Measurements from ENCODE around the gene TRPM1.

The TRPM1 gene

DNA sequence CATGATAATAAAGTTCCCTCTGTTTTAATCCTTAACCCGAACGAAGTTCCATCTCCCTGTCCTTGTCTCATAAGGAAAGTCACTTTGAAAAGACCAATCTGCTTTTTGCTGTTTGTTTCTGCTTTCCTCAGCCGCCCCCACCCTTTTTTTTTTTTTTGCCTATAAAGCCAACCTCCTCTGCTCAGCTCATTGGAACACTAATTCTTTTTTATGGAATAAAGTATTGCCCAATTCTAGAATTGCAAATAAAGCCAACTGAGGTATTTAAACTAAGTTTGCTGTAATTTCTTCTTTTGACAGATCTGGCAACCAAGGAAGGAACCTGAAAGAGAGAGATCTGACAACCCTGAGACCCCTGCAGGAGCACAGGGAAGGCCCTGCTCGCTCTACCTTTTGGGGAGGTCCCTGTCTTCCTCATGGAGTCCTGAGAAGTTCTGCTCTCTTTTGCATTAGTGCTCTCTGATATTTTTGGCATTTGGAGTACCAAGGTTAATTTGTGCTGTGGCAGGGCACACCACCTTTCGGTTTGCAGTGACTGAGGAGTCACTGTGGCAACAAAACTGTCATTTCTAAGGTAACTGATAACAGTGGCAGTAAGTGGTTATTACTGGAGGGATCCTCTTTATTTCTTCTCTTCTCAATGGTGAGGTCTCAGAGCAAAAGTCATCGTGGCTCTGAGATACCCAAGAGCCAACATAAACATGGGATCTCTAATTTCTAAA, 35.2 kb upstream of the TRPM1 start:
- Histone ChIP-seq H3K27me3 (ENCODE audit: control insufficient read depth in 5 of 5, insufficient read depth in 4 of 5, low read length in 5 of 5) (no peaks in the 10 kb centered on the region), H3K4me3 (ENCODE audit: low read depth in 1 of 5, low read length in 5 of 5) (no peak overlapping the region), H3K27ac (ENCODE audit: low read depth, low read length) (no peak overlapping the region), H3K4me1 (ENCODE audit: control insufficient read depth in 5 of 5, insufficient read depth in 5 of 5, low read length in 5 of 5) (peaks cover 0 to 8% (median 0%) of the 10 kb centered on the region in 5 donors), H3K9ac (ENCODE audit: low read length in 5 of 5) (no peak overlapping the region), H3K9me3 (ENCODE audit: control insufficient read depth in 5 of 5, low read length in 5 of 5) (peaks cover 0 to 2% (median 0%) of the 10 kb centered on the region in 5 donors), H3K36me3 (ENCODE audit: control insufficient read depth in 5 of 5, insufficient read depth in 5 of 5, low read length in 5 of 5) (no peaks in the 10 kb centered on the region)

GRCh38 chr15:31136016-31136415, 34.5 kb upstream of the TRPM1 start:
- Histone ChIP-seq H3K27me3 (ENCODE audit: control insufficient read depth in 5 of 5, insufficient read depth in 4 of 5, low read length in 5 of 5) (no peaks in the 10 kb centered on the region), H3K4me3 (ENCODE audit: low read depth in 1 of 5, low read length in 5 of 5) (no peak overlapping the region), H3K9me3 (ENCODE audit: control insufficient read depth in 5 of 5, low read length in 5 of 5) (peaks cover 0 to 2% (median 0%) of the 10 kb centered on the region in 5 donors), H3K9ac (ENCODE audit: low read length in 5 of 5) (no peak overlapping the region), H3K36me3 (ENCODE audit: control insufficient read depth in 5 of 5, insufficient read depth in 5 of 5, low read length in 5 of 5) (no peaks in the 10 kb centered on the region), H3K27ac (ENCODE audit: low read depth, low read length) (no peak overlapping the region), H3K4me1 (ENCODE audit: control insufficient read depth in 5 of 5, insufficient read depth in 5 of 5, low read length in 5 of 5) (peaks cover 0 to 8% (median 0%) of the 10 kb centered on the region in 5 donors)

GRCh38 chr15:31135523-31135922, 34.0 kb upstream of the TRPM1 start:
- H3K27ac ChIP-seq (ENCODE audit: low read depth, low read length), result no peak overlapping the region
- H3K27me3 ChIP-seq (ENCODE audit: control insufficient read depth in 5 of 5, insufficient read depth in 4 of 5, low read length in 5 of 5), result no peaks in the 10 kb centered on the region
- no peak overlapping the region for H3K9ac ChIP-seq (ENCODE audit: low read length in 5 of 5)
- H3K4me3 ChIP-seq (ENCODE audit: low read depth in 1 of 5, low read length in 5 of 5), result no peak overlapping the region
- H3K4me1 ChIP-seq (ENCODE audit: control insufficient read depth in 5 of 5, insufficient read depth in 5 of 5, low read length in 5 of 5), result peaks cover 0 to 11% (median 0%) of the 10 kb centered on the region in 5 donors
- H3K9me3 ChIP-seq (ENCODE audit: control insufficient read depth in 5 of 5, low read length in 5 of 5), result peaks cover 0 to 2% (median 0%) of the 10 kb centered on the region in 5 donors
- no peaks in the 10 kb centered on the region for H3K36me3 ChIP-seq (ENCODE audit: control insufficient read depth in 5 of 5, insufficient read depth in 5 of 5, low read length in 5 of 5)

DNA sequence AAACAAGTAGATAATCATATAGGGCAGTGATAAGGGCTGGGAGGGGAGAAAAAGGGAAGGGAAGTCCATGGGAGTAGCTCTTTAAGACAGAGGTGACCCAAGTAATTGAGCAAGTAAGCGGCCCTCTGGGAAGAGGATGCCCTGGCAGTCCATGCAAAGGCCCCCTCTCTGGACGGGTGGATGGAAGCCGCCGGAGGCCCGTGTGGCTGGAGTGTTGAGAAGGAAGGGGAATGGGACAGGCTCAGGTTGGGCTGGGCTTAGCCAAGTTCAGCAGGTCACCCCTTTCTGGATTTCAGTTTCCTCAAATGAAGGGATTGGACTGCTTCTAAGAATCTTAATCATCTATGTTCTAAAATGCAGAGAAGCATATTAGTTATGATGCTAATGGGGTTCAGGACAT, 32.4 kb upstream of the TRPM1 start:
- Histone ChIP-seq H3K9ac (ENCODE audit: low read length in 5 of 5) (no peak overlapping the region), H3K4me1 (ENCODE audit: control insufficient read depth in 5 of 5, insufficient read depth in 5 of 5, low read length in 5 of 5) (peaks cover 0 to 18% (median 5%) of the 10 kb centered on the region in 5 donors), H3K9me3 (ENCODE audit: control insufficient read depth in 5 of 5, low read length in 5 of 5) (peaks cover 0 to 2% (median 0%) of the 10 kb centered on the region in 5 donors), H3K4me3 (ENCODE audit: low read depth in 1 of 5, low read length in 5 of 5) (no peak overlapping the region), H3K36me3 (ENCODE audit: control insufficient read depth in 5 of 5, insufficient read depth in 5 of 5, low read length in 5 of 5) (no peaks in the 10 kb centered on the region), H3K27me3 (ENCODE audit: control insufficient read depth in 5 of 5, insufficient read depth in 4 of 5, low read length in 5 of 5) (no peaks in the 10 kb centered on the region), H3K27ac (ENCODE audit: low read depth, low read length) (no peak overlapping the region)

DNA sequence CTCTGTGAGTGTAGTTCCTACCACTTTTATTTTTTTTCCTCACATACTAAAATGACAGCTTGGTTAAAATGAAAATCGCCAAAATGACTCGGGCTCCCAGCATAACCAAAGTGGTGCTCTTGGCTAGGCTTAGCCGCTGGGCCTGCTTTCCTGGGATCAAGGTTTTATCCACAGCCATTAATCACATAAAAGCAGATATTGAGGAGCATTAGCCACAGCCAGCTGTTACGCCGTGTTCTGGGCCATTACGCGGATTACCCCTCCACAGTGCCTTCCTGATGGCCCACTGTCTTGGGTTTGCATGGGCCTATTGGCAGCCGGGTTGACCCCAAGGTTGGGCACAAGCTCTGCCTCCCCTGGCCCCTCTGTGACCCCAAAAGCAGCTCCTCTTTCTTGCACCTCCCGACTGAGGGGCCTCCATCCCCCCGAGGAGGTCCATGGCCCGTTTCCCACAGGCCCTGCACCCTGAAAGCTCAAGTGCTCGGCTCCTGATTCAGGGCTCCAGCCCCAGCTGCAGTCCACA, 30.4 kb upstream of the TRPM1 start:
- Histone ChIP-seq H3K4me3 (ENCODE audit: low read depth in 1 of 5, low read length in 5 of 5) (no peak overlapping the region), H3K9ac (ENCODE audit: low read length in 5 of 5) (no peak overlapping the region), H3K4me1 (ENCODE audit: control insufficient read depth in 5 of 5, insufficient read depth in 5 of 5, low read length in 5 of 5) (peaks cover 0 to 22% (median 7%) of the 10 kb centered on the region in 5 donors), H3K27ac (ENCODE audit: low read depth, low read length) (no peak overlapping the region), H3K36me3 (ENCODE audit: control insufficient read depth in 5 of 5, insufficient read depth in 5 of 5, low read length in 5 of 5) (no peaks in the 10 kb centered on the region), H3K9me3 (ENCODE audit: control insufficient read depth in 5 of 5, low read length in 5 of 5) (peaks cover 0 to 2% (median 0%) of the 10 kb centered on the region in 5 donors), H3K27me3 (ENCODE audit: control insufficient read depth in 5 of 5, insufficient read depth in 4 of 5, low read length in 5 of 5) (no peaks in the 10 kb centered on the region)

- no peaks in the 10 kb centered on the region for H3K27me3 ChIP-seq (ENCODE audit: control insufficient read depth in 5 of 5, insufficient read depth in 4 of 5, low read length in 5 of 5)
- no peak overlapping the region for H3K9ac ChIP-seq (ENCODE audit: low read length in 5 of 5)
- H3K27ac ChIP-seq (ENCODE audit: low read depth, low read length), result no peak overlapping the region
- peaks cover 0 to 2% (median 0%) of the 10 kb centered on the region in 5 donors for H3K9me3 ChIP-seq (ENCODE audit: control insufficient read depth in 5 of 5, low read length in 5 of 5)
- no peaks in the 10 kb centered on the region for H3K36me3 ChIP-seq (ENCODE audit: control insufficient read depth in 5 of 5, insufficient read depth in 5 of 5, low read length in 5 of 5)
- no peak overlapping the region for H3K4me3 ChIP-seq (ENCODE audit: low read depth in 1 of 5, low read length in 5 of 5)
- H3K4me1 ChIP-seq (ENCODE audit: control insufficient read depth in 5 of 5, insufficient read depth in 5 of 5, low read length in 5 of 5), result peaks cover 0 to 16% (median 7%) of the 10 kb centered on the region in 5 donors
These were observed 29.2 kb upstream of the TRPM1 start for GRCh38 chr15:31130576-31131237.

DNA sequence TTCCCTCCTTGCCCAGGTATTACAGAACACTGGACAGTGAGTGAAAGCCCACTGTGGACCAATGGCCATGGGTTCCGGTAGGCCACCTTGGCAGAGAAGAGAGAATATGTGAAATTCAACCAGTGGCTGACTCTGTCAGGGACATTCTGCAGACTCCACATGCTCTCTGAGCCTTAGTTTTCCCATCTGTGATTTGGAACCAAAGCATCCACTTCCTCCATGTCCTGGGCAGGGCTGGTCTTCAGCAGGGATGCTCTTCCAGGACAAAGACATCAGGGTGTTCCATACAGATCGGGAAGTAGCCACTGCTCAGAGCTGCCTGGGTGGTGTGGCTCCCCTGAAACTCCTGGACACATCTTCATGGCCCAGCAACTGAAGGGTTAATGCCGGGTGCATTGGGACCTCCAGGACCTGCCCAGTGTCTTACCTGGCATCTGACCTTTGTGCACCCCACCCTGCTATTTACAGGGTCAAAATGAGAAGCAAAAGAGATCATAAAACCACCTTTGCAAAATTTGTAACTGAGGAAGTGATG, 28.3 kb upstream of the TRPM1 start:
- peaks cover 0 to 16% (median 7%) of the 10 kb centered on the region in 5 donors for H3K4me1 ChIP-seq (ENCODE audit: control insufficient read depth in 5 of 5, insufficient read depth in 5 of 5, low read length in 5 of 5)
- no peak overlapping the region for H3K9ac ChIP-seq (ENCODE audit: low read length in 5 of 5)

GRCh38 chr15:31128919-31129768, 27.6 kb upstream of the TRPM1 start:
- Histone ChIP-seq H3K4me3 (ENCODE audit: low read depth in 1 of 5, low read length in 5 of 5) (peak overlapping the region in 3 of 5 donors; percentile 19 to 39 (median 29)), H3K27me3 (ENCODE audit: control insufficient read depth in 5 of 5, insufficient read depth in 4 of 5, low read length in 5 of 5) (no peaks in the 10 kb centered on the region), H3K36me3 (ENCODE audit: control insufficient read depth in 5 of 5, insufficient read depth in 5 of 5, low read length in 5 of 5) (no peaks in the 10 kb centered on the region), H3K9ac (ENCODE audit: low read length in 5 of 5) (no peak overlapping the region), H3K9me3 (ENCODE audit: control insufficient read depth in 5 of 5, low read length in 5 of 5) (peaks cover 0 to 2% (median 0%) of the 10 kb centered on the region in 5 donors), H3K4me1 (ENCODE audit: control insufficient read depth in 5 of 5, insufficient read depth in 5 of 5, low read length in 5 of 5) (peaks cover 0 to 16% (median 7%) of the 10 kb centered on the region in 5 donors), H3K27ac (ENCODE audit: low read depth, low read length) (no peak overlapping the region)

More for the DNA sequence above, 28.3 kb upstream of the TRPM1 start:
- no peak overlapping the region for H3K4me3 ChIP-seq (ENCODE audit: low read depth in 1 of 5, low read length in 5 of 5)
- peaks cover 0 to 2% (median 0%) of the 10 kb centered on the region in 5 donors for H3K9me3 ChIP-seq (ENCODE audit: control insufficient read depth in 5 of 5, low read length in 5 of 5)
- no peaks in the 10 kb centered on the region for H3K36me3 ChIP-seq (ENCODE audit: control insufficient read depth in 5 of 5, insufficient read depth in 5 of 5, low read length in 5 of 5)
- H3K27me3 ChIP-seq (ENCODE audit: control insufficient read depth in 5 of 5, insufficient read depth in 4 of 5, low read length in 5 of 5), result no peaks in the 10 kb centered on the region
- H3K27ac ChIP-seq (ENCODE audit: low read depth, low read length), result no peak overlapping the region

- Histone ChIP-seq H3K9ac (ENCODE audit: low read length in 5 of 5) (no peak overlapping the region), H3K9me3 (ENCODE audit: control insufficient read depth in 5 of 5, low read length in 5 of 5) (no peaks in the 10 kb centered on the region), H3K36me3 (ENCODE audit: control insufficient read depth in 5 of 5, insufficient read depth in 5 of 5, low read length in 5 of 5) (no peaks in the 10 kb centered on the region), H3K27me3 (ENCODE audit: control insufficient read depth in 5 of 5, insufficient read depth in 4 of 5, low read length in 5 of 5) (no peaks in the 10 kb centered on the region), H3K4me1 (ENCODE audit: control insufficient read depth in 5 of 5, insufficient read depth in 5 of 5, low read length in 5 of 5) (peaks cover 0 to 16% (median 7%) of the 10 kb centered on the region in 5 donors), H3K27ac (ENCODE audit: low read depth, low read length) (no peak overlapping the region), H3K4me3 (ENCODE audit: low read depth in 1 of 5, low read length in 5 of 5) (no peak overlapping the region)
These were observed 27.0 kb upstream of the TRPM1 start for GRCh38 chr15:31128477-31128876.
